Measurements from ENCODE around the gene IGSF6. TPM values are rescaled to one million over a fixed set of nuclear protein-coding genes. Genes with fewer than 3 reads are reported as not detected.

Gene IGSF6
- total and polyA plus RNA-seq, 9 of the 15 experiments (the other 6 are each of a cell fraction or from before 2014, with no cell fraction given), result 0.07 TPM; not detected in 8

DNA sequence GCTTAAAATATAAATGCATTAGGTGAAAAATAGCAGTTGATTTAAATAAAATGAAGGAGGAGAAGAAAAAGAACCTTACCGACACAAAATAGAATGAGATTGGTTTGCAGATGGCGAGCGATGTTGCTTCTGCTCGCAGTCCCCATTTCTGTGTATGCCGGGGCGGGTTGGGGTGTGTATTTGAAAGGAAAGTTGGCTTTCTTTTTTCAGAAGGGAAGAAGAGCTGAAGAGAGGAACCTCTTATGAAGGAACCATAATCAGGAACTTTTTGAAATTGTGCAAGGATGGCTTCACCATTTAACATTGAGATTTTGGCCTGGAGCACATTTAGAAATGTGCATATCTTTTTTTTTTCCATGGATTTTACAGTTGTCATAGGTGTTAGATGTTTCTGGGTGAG is at the start of gene IGSF6 (continued):
- no peak for TF ChIP-seq TFAM (CRISPR knock-in tag; conservative IDR thresholded peaks at IDR 0.05)
- TF ChIP-seq, protein P1, sequence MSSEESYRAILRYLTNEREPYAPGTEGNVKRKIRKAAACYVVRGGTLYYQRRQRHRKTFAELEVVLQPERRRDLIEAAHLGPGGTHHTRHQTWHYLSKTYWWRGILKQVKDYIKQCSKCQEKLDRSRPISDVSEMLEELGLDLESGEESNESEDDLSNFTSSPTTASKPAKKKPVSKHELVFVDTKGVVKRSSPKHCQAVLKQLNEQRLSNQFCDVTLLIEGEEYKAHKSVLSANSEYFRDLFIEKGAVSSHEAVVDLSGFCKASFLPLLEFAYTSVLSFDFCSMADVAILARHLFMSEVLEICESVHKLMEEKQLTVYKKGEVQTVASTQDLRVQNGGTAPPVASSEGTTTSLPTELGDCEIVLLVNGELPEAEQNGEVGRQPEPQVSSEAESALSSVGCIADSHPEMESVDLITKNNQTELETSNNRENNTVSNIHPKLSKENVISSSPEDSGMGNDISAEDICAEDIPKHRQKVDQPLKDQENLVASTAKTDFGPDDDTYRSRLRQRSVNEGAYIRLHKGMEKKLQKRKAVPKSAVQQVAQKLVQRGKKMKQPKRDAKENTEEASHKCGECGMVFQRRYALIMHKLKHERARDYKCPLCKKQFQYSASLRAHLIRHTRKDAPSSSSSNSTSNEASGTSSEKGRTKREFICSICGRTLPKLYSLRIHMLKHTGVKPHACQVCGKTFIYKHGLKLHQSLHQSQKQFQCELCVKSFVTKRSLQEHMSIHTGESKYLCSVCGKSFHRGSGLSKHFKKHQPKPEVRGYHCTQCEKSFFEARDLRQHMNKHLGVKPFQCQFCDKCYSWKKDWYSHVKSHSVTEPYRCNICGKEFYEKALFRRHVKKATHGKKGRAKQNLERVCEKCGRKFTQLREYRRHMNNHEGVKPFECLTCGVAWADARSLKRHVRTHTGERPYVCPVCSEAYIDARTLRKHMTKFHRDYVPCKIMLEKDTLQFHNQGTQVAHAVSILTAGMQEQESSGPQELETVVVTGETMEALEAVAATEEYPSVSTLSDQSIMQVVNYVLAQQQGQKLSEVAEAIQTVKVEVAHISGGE (CRISPR knock-in tag; IDR thresholded peaks at IDR 0.05), result no peak
- TF ChIP-seq, protein P2, sequence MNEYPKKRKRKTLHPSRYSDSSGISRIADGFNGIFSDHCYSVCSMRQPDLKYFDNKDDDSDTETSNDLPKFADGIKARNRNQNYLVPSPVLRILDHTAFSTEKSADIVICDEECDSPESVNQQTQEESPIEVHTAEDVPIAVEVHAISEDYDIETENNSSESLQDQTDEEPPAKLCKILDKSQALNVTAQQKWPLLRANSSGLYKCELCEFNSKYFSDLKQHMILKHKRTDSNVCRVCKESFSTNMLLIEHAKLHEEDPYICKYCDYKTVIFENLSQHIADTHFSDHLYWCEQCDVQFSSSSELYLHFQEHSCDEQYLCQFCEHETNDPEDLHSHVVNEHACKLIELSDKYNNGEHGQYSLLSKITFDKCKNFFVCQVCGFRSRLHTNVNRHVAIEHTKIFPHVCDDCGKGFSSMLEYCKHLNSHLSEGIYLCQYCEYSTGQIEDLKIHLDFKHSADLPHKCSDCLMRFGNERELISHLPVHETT (CRISPR knock-in tag; conservative IDR thresholded peaks at IDR 0.05 in 1 of 2, IDR thresholded peaks at IDR 0.05 in 1 of 2), result no peak
- TF ChIP-seq, protein P3, sequence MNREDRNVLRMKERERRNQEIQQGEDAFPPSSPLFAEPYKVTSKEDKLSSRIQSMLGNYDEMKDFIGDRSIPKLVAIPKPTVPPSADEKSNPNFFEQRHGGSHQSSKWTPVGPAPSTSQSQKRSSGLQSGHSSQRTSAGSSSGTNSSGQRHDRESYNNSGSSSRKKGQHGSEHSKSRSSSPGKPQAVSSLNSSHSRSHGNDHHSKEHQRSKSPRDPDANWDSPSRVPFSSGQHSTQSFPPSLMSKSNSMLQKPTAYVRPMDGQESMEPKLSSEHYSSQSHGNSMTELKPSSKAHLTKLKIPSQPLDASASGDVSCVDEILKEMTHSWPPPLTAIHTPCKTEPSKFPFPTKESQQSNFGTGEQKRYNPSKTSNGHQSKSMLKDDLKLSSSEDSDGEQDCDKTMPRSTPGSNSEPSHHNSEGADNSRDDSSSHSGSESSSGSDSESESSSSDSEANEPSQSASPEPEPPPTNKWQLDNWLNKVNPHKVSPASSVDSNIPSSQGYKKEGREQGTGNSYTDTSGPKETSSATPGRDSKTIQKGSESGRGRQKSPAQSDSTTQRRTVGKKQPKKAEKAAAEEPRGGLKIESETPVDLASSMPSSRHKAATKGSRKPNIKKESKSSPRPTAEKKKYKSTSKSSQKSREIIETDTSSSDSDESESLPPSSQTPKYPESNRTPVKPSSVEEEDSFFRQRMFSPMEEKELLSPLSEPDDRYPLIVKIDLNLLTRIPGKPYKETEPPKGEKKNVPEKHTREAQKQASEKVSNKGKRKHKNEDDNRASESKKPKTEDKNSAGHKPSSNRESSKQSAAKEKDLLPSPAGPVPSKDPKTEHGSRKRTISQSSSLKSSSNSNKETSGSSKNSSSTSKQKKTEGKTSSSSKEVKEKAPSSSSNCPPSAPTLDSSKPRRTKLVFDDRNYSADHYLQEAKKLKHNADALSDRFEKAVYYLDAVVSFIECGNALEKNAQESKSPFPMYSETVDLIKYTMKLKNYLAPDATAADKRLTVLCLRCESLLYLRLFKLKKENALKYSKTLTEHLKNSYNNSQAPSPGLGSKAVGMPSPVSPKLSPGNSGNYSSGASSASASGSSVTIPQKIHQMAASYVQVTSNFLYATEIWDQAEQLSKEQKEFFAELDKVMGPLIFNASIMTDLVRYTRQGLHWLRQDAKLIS (CRISPR knock-in tag; IDR thresholded peaks at IDR 0.05), result no peak
